ENCODE measurements around the gene TCEAL8.
"Not testable (repeated sequence)": the region's sequence is repeated elsewhere in the genome, so short reads cannot be mapped to it uniquely, and the experiment has no call there.

TCEAL8 gene, protein sequence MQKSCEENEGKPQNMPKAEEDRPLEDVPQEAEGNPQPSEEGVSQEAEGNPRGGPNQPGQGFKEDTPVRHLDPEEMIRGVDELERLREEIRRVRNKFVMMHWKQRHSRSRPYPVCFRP

DNA sequence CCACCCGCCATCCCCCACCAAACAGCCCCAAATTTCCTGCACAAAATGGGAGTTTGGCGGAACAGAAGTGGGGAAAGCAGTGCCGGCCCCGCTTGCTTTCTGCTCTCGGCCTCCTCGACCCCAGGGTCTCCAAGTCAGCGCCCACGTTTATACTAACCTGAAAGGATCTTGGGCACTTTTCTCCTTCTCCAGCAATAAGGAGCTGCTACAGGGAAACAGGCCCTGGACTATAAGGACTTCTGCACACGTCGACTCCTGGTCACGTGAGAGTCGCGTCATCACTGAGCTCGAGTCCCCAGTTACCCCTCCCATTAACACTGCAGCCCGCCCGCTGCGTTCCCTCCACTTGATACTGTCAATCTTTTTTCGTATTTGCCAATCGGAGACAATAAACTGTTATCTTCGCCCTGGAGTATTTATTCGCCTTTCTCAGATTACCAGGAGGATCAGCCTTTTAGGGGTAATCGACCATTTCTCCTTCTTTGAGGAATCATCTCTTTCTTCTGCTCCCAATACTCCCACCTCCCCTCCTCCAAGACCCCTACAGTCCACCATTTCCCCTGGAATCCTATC, at the start of gene TCEAL8:
TCEAL8 (minus strand) TSS at position 235 of the 573 bp plus-strand sequence. CDS start 1,176 bp downstream, outside the sequence.
- peak in 1 of 3 experiments; percentile 36 for DNase-seq (ENCODE audit: low read depth in 2 of 3, low spot score in 2 of 3)

DNA sequence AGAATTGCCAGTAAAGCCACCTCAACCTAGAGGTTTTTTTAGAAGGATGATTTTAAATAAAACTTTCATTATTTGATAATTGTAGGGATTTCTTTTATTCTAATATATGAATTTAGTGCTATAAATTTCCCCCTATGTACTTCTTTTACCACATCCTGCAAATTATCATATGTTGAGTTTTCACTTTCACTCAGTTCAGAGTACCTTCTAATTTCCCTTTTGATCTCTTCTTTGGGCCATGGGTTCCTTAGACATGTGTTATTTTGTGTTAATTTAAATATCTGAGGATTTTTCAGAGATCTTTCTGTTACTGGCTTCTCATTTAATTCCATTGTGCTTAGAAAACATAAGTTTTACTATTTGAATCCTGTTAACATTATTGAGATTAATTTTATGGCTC, 49.8 kb upstream of the TCEAL8 start:
- no peak for DNase-seq (ENCODE audit: low read depth in 2 of 3, low spot score in 2 of 3)

DNA sequence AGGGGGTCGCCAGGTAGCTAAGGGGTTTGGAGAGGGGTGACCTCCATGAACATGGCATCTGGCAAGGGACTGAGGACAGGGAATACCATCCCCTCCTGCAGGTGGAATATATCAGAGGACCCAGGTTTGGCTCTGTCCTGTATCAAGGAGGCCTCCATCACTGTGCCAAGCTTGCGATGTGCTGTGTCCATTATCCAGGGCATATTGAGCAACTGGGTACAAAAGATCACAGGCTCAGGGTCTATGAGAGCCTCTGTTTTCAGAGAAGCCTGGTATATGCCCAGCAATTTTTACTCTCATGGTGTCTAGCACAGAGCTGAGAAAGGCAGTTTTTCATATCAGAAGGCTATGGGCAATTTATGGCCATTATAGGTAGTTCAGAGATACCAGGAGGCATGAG, 38.2 kb upstream of the TCEAL8 start:
- DNase-seq (ENCODE audit: low read depth in 2 of 3, low spot score in 2 of 3): no peak

DNA sequence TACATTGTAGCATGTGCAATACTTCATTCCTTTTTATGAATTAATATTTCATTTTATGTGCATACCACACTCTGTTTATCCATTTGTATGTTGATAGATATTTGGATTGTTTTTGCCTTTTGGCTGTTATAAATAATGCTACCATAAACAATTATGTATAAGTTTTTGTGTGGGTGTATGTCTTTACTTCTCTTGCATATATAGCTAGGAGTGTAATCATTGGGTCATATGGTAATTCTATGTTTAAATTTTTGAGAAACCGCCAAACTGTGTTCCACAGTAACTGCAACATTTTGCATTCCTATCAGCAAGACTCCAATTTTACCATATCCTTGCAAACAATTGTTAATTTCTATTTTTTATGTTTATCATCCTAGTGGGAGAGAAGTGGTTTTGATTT, 24.7 kb upstream of the TCEAL8 start:
- DNase-seq (ENCODE audit: low read depth in 2 of 3, low spot score in 2 of 3): no peak

DNA sequence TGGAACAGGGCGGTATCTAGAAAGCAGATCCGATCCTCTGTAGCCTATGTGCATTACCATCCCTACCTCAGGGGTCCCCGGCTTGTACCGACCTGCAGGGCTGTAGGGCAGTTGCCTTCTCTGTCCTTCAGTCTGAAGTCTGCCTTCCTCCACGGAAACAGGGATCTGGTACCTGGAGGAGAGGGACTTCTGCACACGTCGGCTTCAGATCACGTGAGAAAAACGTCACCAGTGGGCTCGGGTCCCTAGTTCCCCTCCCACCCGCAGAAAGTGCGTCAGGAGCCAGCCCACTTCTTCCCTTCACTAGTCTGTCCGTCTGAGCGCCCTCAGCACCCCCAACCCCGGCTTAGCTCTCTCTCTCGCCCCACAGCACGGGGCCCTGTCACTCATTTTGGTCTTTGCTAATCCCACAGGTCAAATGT, 21.6 kb upstream of the TCEAL8 start, which contains the start of gene TCEAL5:
TCEAL5 (minus strand) TSS at position 170 of the 422 bp plus-strand sequence. CDS start 2,187 bp downstream, outside the sequence.
- DNase-seq (ENCODE audit: low read depth in 2 of 3, low spot score in 2 of 3): no peak

DNA sequence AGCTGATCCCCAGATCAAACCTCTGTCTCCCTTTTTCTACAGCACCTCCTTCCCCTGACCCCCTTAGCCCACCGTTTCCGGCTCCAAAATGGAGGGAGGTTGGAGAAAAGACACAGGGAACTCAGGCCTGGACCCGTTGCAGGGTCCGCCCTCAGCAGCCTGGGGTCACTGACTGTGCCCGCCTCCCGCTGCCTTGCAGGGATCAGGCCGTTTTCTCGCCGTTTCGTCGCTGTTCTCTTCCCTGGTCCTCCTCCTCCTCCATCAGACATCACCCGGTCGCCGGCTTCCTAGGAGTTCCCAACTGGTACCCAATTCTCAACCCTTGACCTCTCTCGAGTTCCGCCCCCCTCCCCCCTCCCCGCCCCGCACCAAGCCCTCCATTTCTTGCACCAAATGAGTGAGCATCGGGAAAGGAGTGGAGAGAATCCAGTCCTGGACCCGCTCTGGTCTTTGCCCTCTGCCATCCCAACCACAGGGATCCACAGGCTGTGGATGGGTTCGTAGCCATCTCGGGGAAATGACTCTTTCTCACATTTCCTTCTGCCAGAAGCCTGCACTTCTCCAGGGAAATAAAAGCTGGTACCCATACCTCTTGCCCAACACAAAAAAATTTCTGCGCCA, 21.1 kb upstream of the TCEAL8 start:
- DNase-seq (ENCODE audit: low read depth in 2 of 3, low spot score in 2 of 3): no peak

DNA sequence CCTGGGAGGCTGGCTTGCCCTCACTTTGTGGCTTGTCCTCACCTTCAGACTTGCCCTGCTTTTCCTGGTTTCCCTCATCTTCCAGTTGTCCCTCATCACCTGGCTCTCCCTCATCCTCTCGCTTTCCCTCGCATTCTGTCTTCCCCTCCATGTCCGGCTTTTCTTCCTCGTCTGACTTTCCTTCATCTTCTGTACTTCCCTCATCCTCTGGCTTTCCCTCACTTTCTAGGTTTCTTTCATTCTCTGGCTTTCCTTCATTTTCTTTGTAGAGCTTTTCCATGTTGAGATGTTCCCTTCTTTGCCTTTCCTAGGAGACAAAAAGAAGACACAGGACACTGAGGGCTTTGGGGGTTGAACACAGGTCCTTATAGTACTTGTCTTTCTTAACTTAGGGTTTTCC, 19.3 kb upstream of the TCEAL8 start:
- no peak for DNase-seq (ENCODE audit: low read depth in 2 of 3, low spot score in 2 of 3)

DNA sequence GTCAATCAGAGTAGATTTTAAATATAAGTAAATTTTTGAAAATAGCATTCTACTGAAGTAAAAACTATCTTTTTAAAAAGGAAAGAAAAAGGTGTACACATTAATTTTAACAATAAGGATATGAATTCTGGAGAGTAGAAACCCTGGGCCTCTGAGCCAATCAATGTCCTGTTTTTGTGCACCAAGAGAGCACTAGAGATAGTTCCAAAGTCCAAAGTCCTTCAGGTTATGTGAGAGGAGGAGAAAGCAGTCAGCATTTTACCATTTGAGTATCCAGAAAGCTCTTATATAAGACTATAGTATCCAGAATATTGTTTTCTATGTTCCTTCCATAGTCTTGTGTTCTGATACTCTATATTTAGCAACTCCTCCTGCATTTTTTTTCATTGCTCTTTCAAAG, 3.3 kb upstream of the TCEAL8 start:
- DNase-seq (ENCODE audit: low read depth in 2 of 3, low spot score in 2 of 3): no peak

DNA sequence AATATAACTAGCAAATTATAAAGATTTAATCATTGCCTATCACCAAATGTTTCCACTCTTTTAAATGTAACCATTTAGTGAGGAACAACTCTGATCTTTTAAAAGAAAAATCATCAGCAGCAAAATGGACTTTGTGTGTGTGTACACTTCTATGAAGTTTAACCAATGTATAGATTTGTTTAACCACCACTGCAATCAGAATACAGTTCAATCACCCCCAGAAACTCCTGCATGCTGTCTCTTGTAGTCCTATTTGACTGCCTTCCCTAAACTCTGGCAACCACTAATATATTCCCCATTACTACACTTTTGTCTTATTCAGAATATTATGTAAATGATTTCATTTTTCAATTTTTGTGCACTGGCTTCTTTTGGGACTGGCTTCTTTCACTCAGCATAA, 1.7 kb upstream of the TCEAL8 start:
- no peak for DNase-seq (ENCODE audit: low read depth in 2 of 3, low spot score in 2 of 3)

DNA sequence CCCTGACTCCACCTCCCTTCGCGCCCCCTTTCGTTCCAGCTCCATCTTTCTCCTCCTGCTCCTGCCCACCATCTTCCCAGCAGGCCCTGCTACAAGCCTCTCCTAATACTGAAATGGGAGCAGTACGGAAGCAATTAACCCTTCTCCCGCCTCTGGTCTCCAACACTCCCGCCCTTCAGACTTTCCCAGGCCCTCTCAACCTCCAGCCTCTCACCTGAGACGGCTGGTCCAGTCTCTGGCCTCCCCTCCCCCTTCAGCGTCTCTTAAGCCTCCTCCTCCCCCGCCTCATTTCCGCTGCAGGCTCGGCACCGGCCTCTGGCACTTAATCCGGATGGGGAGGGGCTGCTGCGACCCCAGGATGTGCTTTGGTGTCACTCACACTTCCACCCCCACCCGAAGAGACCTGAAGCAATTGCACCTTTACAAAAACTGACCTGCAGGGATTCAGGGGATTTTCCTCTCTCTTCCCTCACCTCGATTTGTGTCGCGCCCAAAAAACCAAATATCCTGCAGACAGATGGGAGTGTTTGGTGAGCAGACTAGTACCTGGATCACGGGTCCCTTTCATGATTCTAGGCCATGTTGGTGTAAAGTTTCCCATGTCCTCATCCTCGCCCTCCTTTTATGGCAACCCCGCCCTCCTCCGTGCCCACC, 657 bp downstream of the TCEAL8 start:
- DNase-seq (ENCODE audit: low read depth in 2 of 3, low spot score in 2 of 3): no peak

DNA sequence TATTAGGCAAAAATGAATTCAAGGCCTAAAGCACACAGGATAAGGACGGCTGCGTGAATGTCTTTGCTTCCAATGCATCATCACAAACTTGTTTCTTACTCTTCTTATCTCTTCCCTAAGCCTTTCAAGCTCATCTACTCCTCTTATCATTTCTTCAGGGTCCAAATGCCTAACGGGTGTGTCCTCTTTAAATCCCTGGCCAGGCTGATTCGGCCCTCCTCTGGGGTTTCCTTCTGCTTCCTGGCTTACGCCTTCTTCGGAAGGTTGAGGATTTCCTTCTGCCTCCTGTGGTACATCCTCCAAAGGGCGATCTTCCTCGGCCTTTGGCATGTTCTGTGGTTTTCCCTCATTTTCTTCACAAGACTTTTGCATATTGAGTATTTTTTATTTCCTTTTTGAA, 1.3 kb downstream of the TCEAL8 start:
- no peak for DNase-seq (ENCODE audit: low read depth in 2 of 3, low spot score in 2 of 3)

DNA sequence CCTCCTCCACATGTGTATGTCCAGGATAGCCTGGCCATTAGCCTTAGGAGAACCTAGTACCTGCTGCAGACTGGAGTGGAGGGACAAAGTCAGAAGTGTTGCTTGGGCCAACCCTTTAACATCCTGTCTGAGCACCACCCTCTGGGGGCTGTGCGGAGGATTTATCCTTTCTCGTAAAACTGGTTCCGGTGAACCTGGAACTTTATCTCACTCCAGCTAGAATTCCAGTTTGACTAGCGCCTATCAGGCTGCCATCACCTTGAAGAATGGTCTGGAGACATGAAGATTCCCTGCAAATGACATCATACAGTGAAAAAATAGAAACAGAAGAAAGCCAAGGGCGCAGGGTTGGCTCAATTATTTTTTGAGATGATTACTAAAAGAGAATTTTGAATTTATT, 4.0 kb downstream of the TCEAL8 start:
- DNase-seq (ENCODE audit: low read depth in 2 of 3, low spot score in 2 of 3): no peak

DNA sequence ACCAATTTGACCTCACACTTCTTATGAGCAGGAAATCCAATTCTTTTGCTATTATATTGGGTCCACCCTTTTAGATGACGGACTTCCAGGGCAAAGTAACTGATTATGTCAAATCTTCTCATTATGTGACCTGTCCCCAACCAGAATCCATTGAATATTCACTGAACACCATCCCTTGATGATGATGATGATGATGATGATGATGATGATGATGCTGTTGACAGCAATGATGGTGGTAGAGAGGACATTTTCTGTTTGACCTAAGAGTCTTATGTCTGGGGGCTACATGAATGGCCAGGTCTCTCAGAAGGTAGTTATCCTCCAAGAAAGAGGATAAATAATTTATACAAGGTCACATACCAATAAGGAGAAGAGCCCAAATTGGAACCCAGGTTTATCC, 5.2 kb downstream of the TCEAL8 start:
- DNase-seq (ENCODE audit: low read depth in 2 of 3, low spot score in 2 of 3): no peak

DNA sequence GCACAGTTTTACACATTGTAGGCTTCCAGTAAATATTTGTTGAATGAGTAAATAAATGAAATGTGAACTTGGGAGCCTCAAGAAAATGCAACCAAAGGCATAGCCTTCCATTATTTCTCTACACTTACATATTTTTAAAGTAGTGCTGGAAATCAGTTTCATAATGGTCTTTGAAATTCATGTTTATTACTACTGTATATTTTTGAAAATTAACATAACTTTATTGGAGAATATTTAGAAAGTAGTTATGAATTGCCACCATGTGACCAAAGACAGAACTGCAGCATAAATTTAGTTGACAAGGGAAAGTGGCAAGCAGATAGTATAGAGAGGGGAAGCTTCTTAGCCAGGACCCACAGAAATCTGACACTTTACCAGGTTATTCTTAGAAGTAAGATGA, 6.4 kb downstream of the TCEAL8 start:
- DNase-seq (ENCODE audit: low read depth in 2 of 3, low spot score in 2 of 3): no peak

DNA sequence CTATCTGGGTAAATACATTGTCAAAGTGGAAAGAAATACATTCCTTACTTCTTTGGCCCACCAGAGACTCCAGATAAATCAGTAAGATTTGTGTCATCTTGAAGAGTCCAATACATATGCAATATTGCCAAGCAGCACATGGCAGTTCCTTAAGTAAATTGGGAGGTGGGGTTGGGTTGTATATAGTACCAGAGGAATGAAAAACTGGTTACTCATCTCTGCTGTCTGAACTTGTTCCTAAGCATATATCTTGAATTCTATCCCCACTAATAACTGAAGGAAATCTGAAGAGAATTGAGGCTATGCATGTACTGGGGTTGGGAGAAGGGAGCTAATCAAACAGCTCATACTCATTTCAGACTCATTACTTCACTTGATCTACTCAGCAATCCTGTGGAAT, 14.8 kb downstream of the TCEAL8 start:
- DNase-seq (ENCODE audit: low read depth in 2 of 3, low spot score in 2 of 3): no peak

DNA sequence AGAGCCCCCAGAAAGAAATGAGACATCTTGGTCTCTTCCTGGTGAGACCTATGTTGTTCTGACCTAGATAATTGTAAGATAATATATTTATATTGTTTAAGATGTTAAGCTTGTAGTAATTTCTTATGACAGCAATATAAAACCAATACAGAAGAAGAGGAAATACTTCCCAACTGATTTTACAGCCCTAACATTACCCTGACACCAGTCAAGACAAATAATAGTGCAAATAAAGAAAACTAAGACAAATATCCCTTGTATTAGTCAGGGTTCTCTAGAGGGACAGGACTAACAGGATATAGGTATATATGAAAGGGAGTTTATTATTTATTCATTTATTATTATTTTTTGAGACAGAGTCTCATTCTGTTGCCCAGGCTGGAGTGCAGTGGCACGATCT, 18.7 kb downstream of the TCEAL8 start:
- DNase-seq (ENCODE audit: low read depth in 2 of 3, low spot score in 2 of 3): no peak

DNA sequence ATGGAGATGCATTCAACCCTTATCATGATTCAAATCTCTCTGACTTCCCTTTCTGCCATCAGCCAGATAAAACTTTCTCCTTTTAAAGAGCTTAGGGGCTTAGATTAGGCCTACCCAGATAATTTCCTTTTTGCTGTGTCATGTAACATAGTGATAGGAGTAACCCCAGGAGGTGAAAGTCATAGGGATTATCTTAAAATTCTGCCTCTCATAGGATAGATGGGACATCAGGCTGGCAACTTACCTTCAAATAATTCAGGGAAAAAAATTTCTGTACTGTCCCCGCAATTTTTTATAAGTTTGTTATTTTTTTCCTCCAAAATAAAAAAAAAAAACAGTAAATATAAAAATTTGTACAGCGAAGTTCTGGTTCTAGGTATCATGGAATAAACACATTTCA, 19.3 kb downstream of the TCEAL8 start:
- DNase-seq (ENCODE audit: low read depth in 2 of 3, low spot score in 2 of 3): not testable (repeated sequence)

DNA sequence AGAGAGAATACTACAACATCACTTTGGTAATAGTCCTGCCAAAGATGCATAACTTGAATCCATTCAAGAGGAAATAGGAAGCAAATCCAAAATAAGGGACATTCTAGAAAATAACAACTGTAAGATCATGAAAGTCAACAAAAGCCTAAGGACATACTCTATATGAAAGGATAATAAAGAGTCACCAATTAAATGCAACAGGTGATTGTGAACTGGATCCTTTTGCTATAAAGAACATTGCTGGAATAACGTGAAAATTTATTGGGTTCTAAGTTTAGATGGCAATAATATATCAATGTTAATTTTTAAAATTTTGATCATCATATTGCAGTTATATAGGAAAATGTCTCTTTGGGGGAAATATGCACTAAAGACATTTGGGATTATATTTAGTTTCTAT, 20.1 kb downstream of the TCEAL8 start:
- DNase-seq (ENCODE audit: low read depth in 2 of 3, low spot score in 2 of 3): no peak

DNA sequence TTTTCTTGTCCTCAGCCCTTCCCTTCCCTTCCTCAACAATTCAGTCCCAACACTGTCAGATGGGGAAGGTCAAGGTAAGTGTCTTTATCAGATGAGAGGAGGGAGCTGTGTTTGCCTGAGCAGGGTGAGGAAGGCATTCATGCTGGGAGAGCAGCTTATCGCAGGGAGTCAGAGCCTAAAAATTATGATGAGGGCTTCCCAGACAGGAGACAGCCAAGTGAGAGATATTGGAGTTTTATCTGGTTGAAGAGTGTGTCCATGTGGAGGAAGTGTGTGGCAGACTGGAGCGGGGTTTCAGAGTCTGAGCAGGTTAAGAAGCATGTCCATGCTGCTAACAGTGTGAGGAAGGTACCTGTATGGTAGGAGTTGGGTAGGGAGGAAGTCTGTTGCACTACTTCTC, 21.7 kb downstream of the TCEAL8 start:
- DNase-seq (ENCODE audit: low read depth in 2 of 3, low spot score in 2 of 3): no peak

DNA sequence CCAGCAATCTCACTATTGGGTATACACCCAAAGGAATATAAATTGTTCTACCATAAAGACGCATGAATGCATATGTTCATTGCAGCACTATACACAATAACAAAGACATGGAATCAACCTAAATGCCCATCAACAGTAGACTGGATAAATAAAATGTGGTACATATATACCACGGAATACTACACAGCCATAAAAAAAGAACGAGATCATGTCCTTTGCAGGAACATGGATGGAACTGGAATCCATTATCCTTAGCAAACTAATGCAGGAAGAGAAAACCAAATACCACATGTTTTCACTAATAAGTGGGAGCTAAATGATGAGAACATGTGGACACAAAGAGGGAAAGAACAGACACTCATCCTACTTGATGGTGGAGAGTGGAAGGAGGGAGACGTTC, 29.0 kb downstream of the TCEAL8 start:
- DNase-seq (ENCODE audit: low read depth in 2 of 3, low spot score in 2 of 3): not testable (repeated sequence)

DNA sequence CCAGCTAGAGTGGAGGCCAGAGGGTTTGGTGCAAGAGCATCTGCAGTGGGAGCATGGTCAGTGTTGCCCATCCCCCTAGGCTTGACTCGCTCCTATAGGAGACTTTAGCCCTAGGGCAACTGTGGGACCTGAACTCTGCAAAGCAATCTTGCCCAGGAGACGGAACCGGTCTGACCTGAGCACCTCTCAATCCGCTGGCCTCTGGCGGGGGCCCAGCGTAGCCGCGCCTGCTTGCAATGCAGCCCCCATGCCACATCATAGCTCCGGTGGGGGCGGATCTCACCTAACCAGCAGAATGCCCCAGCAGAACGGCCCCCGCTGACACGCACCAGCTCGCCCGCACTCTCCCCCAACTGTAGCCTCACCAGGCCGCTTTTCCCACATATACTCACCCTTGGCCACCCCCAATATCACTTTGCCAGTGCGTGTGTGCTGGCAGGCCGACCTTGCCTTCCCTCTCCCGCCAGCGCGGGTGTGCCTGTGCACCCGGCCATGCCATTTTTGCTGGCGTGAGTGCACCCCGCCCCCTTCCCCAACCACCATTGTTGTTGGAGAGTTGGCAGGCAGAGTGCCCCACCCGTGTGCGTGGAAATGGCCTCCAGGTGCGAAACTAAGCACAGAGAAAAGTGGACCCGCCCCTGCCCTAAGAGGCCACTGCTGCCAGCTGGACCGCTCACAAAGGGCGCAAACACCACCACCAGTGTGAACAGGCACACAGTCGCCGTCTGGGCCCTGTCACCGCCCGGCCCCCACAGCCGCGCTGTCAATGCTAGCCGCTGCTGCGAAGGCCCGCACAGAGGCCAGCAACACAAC, 34.2 kb downstream of the TCEAL8 start:
- DNase-seq (ENCODE audit: low read depth in 2 of 3, low spot score in 2 of 3): no peak
